OCI-M2 (cell line): ENCODE data around the gene KBTBD8.
A peak's percentile ranks its signal among the peaks of the same experiment; 100 is the strongest.

Experiments used
- DNase-seq: peaks from one replicate; lab custom pipeline; 2025; ENCODE audit not compliant: unreplicated experiment; lab: John Stamatoyannopoulos, UW

Gene KBTBD8

DNA sequence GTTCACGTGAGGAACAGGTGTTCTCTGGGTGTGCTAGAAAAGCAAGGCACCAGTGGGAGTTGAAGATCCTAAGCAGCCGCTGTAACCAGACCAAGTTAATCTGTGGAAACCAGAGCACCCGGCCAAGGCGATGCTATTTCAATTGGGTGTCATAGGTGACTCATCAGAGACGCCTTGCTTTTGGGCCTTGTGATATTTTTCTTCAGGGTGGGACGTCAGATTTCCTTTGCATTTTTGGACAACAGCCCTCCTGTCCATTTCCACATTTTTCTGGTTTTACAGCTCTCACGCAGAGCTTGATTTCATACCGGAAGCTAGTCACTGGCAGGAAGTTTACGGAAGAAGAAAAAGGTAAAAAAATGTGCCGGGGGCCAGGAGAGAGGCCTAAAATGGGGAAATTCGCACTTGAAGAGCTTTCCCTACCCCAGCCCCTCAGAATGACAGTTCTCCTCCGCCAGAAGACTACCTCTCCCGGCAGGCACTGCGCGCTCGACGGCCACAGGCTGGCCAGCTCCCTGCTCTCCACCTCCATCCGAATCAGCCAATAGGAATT, 471 bp upstream of the KBTBD8 start:
- DNase-seq: peak; percentile 72

DNA sequence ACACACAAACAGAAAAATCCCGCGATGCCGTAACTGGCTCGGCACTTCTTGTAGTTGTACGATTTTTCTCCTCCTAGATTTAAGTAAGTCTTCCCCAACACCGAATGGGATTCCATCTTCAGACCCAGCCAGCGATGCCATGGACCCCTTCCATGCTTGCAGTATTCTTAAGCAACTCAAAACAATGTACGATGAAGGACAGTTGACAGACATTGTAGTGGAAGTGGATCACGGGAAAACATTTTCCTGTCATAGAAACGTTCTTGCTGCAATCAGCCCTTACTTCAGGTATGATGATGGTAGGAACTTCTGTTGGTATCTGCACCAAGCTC, 763 bp downstream of the KBTBD8 start:
- DNase-seq: no peak

DNA sequence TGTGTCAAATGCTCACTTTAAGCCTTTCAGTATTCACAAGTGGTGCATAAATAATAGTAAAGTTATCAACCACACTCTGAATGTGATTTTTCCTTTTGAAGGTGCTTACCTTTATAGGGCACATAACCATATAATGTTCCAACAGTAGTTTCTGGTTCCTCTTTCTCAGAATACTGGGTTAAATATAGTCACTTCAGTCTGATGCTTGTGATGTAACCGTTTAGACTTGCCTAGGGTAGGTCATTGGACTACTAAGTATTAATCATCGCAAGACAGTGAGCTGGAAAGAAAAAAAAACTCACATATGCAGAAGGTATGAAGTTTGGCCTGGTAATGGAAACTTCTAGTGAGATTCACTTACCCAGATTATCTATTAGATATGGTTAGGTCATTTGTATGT, 1.9 kb downstream of the KBTBD8 start:
- DNase-seq: no peak

DNA sequence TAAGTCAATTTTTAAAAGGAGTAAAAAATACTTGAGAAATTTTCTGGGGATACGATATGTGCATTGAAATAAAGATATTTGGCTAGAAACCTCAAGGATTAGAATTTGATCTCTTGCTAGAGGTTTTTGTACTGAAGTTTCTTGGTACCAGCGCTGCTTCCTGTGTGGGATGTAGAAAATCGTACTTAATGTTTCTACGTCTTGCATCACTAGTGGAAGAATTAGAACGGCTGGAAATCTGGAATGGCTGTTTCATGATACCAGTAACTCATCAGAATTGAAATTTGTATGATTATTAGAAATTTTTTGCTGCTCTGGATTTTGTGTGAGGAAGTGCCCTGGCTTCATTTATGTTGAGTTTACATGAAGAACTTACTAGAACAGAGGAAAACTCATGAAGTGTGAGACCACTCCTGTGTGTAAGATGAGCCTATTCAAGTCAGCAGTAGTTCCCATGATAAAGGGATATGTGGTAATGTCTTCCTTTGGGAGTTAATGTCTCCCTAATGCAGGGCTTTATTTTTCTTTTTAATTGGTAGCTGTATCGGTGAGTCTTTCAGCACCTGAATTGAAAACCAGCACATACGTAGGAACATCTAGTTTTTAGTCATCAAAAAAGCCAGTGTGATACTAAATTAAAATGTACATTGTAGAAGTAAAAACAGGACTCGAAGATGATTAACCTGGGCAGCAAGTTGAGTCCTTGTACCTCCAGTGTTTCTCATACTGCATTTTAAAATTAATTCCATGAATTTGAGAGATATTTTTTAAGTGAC, 3.2 kb downstream of the KBTBD8 start:
- DNase-seq: no peak

DNA sequence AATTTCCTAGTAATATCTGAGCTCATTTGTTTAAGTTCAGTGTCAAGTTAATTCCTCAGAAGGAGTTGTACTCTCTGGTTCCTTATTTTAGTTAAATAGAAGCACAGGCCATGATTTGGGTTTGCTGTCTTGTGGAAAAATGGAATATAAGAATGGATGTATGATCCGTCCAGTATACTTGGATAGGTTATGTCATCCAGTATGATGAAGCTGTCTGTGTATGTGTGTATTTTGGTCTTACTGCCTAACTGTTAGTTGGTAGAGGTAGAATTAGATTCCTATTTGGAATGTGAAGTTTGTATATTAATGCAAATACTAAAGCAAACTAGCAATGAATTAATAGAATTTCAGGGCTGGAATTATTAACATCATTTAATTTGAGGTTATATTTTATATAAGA, 7.9 kb downstream of the KBTBD8 start:
- DNase-seq: no peak

DNA sequence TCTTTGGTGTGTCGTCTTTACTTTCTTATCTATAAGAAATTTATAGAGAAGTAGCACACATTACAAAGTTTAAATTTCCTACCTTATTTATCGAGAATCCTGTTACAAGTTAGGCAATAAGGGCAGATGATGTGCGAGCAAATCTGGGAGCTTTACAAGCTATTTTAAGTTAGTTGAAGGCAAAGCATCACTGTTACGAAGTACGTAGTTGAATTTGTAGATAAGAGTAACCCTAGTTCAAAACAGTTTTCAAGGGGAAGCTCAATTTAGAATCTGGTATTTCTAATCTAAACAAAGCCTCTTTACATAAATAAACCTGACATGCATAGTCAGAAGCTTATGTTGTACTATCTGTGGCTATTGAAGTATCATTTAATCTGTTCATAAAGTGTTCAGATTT, 8.4 kb downstream of the KBTBD8 start:
- no peak for DNase-seq

DNA sequence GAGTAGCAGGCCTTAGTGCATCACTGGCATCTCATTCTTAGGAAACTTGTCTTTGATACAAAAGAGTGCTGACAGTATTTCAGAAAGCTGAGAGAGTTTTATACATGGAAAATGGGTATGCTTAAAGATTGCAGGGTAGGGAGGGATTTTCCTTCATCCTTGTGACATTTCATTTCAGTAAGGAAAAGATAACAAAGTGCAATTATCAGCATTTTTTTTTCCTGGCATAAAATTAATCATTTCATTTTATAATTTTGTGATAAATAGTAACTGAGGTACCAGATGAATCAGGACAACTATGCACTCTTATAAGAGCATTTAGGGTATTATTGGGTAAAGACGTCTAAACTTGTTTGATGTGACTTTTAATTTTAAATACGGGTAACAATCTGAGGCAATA, 10.3 kb downstream of the KBTBD8 start:
- DNase-seq: no peak

DNA sequence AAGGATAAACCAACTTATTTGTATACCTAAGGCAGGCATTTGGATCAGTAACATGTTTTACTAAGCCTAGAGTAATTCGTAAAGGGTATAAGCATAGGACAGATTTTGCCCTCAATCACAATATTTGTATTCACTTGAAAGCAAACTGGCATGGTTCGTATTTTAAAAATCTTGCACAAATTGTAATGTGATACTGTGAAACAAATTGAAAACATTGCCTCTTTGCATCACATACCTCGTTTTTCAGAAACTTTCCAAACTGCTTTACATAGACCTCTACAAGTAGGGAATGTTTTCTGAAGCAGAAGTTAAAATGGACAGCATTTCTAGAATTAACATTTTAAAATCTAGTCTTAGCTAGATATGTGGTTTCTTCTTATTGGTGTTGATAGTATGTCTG, 11.6 kb downstream of the KBTBD8 start:
- DNase-seq: no peak

DNA sequence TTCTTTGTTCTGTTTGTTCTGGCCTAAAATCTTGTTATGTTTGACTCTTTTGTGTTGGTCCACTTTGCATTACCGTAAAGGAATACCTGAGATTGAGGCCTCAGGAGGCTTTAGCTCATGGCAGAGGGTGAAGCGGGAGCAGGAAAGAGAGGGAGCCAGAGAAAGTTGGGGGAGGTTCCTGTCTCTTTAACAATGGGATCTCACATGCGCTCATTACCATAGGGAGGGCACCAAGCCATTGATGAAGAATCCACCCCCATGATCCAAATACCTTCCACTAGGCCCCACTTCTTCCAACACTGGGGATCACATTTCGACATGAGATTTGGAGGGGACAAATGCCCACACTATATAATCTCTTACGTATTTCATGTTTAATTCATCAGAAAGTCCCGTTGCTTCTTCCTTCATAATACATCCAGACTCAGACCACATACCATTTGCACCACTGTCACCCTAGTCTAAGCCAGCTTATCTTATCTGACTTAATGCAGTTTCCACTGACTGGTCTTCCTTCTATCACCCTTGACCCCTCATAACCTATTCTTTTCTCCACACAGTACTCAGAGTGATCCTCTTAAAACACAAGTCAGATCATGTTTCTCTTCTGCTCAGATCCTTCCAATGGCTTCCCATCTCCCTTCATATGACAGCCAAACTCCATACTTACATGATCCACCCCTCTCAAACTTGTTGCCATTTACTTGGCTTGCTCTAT, 13.5 kb downstream of the KBTBD8 start:
- DNase-seq: peak; percentile 18

DNA sequence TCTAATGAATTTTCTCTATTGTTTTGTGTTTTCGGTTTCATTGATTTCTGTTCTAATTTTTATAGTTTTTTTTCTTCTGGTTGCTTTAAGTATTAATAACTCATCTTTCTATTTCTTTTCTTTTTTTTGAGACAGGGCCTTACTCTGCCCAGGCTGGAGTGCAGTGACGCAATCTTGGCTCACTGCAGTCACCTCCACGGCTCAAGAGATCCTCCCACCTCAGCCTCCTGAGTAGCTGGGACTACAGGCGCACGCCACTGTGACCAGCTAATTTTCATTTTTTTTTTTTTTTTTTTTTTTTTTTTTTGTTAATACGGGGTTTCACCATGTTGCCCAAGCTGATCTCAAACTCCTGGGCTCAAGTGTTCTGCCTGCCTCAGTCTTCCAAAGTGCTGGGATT, 14.5 kb downstream of the KBTBD8 start:
- no peak for DNase-seq

DNA sequence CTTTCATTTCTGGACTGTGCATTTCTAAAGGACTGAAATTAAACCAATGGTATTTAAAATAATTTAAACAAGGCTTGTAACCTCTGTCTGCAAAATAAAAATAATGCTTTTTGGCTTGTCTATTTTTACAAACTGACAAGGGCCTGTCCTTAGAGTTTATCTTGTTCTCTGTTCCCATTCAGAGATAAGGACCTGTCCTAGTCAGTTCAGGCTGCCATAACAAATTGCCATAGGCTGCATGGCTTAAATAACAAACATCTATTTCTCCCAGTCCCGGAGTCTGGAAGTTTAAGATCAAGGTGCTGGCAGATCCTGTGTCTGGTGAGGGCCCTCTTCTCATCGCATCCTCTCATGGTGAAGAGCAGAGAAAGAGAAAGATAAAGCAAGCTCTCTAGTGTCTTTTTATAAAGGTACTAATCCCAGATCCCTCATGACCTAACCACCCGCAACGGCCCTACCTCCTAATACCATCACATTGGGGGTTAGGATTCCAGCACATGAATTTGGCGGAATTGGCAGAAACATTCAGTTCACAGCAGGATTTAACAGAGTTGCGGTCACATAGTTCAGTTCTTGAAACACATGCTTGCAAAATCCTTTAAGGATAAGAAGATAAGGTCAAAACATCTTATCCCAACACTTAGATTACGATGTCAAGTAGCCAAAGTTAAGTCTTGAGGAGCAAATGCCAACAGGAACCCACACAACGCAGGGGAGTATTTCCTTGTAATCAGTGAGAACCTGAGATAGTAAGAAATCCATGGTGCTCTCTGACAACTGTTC, 17.8 kb downstream of the KBTBD8 start:
- DNase-seq: no peak

DNA sequence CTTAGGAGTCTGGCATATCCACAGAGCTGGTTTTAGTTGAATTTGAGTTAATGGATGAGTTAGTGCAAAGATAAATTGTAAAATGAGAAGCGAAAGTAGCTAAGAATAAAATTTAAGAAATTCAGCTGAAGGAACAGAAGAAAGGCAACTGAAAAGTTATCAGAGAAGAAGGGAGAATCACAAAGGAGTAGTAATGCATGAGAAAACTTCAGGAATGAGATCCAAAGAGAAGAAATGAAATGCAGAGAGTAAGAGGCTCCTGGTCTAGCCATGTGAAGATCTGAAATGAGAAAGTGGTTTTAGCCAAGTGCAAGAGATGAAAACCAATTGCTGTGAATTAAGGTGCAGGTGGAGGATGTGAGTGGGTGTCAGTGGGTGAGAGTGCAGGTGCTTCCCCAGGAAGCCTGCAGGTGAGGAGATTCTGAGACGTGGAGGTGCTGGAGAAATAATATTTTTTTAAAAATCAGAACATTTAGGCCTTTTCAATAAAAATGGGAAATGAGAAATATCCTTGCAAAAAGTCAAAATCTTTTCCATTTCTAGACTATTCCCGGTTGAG, 18.5 kb downstream of the KBTBD8 start:
- no peak for DNase-seq

DNA sequence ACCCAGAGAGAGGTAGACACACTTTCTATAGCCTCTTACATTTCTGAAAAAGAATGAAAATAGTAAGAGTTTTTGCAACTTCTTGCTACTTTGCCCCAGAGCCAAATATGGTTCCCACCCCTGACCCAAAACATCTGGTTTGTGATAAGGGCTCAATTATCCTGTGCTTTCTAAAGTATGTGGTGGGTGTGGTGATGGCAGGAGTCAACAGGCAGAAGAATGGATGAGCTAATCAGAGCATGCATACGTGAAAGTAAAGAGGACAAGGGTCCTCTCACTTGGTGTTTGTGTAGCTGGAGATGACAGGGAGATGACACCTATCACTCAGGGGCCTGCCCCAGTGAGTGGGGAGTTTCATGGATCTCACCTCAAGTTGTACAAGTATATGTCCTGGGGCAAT, 19.1 kb downstream of the KBTBD8 start:
- DNase-seq: no peak

DNA sequence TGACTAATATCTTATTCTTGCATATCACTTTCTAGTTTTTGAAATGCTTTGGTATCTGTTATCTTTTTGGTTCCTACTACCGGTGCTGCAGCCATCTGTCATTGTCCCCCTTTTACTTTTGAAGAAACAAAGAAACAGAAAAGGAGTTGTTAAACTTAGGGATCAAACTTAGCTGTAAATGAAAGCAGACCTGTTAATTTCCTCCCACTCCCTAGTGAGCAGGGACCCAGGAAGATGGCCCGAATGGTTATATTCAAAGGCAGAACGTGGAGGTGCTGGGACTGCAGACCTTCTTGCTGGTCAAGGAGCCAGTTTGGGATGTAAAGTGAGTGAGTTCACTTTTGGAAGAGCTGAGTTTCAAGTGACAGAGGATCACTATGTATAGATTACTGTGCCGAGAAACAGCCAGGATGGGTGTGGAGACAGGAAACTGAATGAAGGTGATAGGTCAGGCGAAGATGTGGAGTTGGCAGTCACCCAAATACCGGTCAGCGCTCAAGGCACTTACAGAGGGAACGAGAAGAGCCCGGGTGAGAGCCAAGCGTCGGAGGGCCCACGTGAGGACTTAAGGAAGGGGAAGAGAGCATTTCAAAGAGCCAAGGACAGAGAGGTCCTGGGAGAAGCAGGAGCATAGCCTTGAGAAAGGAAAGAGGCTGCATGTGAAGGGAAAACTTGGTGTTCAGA, 20.1 kb downstream of the KBTBD8 start:
- DNase-seq: no peak

DNA sequence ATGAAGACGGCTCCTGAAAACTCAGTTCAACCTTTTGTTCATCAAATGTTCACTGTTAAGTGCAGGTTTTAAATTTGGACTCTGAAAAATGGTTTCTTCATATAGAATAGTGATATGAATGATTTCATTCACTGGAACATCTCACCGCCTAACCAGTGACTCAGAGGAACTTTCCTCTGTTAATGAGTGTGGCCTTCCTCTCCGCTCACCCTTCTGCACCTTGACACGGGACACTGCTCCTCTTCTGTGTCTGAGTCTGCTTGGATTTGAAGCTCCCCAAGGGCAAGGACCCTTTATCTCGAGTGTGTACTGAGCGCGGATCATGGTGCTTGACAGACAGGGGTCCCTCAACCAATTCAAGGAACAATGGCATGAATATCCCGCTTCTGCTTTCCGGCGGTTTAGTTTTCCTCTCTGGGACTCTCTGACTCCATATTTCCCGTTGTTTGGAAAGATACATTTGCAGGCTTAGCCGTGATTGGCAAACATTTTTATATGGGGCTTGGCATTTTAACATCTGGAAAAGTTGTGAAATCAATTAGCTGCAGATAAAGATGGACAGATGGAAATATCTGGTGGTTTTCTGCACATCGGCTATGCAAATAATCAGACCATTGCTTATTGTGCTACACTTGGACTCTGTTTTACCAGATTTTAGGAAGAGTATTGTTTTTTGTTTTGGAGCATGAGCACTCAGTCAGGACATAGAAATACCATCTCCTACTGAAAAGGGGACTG, 20.9 kb downstream of the KBTBD8 start:
- no peak for DNase-seq

DNA sequence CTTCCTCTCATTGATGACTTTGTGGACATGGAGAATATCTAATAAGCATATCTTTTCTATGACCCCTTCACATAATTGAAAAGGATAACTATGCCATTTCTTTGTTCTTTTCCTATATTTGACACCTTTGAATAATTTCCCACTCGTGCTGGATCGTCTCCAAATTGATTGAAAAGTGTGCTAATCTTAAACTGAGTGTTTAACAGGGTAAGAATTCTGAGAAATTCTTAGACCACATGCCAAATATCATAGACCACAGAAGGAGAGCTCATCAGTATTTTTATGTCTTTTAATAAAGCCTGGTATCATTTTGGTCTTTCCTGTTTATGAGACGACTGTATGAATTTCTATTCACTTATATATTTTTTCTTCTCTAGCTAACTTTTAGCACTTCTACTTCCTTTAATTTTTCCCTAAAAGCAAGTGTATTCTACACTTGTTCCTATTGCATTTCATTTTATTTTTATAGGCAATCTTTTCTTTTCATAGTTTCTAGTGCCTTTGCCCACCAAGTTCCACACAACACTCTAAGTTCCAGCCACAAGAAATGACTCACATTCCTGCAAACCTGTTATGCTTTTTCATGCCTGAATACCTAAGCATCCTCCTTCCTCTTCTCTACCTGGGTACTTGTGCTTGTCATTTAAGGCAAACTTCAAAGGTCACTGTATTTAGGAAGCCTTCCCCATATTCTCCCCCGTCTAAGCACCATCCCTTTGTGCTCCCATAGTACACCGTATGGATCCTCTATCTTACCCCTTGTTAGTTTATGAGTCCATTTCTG, 30.1 kb downstream of the KBTBD8 start:
- no peak for DNase-seq

DNA sequence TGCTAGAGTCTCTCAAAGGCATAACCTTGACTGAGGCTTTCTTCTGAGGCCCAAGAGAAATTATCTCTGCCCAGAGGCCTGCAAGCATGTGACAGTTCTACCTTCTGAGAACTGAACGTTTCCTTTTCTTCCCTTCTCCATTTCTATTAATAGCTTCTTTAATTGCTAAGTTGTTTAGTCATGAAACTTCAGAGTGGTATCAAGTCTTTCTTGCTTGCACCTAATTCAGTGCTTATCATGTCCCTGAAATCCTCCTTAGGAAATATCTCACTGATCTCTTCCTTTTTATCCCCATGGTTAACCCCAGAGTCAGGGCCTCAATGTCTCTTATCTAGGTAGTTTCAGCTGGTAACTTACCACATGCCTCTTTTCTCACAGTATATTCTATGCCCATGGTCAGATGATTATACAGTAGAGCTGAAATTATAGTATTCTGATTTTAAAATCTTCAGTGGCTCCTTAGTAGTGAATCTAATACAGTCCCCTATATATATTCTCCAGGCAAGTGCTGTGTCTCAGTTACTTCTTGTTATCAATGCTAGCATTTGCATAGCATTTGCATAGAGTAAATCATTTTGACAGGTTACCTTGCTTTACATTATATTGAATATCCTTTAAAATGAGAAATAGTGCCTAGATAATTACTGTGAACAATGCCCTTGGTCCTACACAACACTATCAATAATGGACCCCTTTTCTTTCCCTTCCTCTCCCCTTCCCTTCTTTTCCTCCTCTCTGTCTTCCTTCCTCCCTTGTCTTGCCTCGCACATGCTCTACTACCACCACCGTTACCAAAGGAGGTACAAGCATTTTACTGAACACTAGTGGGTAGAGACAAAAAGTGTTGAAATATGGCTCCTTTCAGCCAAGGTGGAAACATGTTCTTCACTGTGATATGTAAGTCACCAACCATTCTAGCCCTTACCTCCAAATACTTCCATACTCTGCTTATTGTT, 33.0 kb downstream of the KBTBD8 start:
- DNase-seq: no peak

DNA sequence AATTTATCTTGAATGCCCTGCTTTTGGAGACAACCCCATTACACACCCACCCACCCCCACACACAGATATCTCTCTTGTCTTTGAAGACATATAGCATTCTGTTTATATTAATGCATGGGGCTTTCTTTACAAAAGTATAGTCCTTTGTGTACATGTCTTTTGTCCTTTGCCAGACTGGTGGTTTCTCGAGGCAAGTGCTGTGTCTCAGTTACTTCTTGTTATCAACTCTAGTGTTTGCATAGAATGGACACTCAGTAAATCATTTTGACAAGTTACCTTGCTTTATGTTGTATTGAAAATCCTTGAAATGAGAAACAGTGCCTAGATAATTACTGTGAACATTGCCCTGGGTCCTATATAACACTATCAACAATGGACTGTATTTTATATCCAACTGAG, 33.9 kb downstream of the KBTBD8 start:
- no peak for DNase-seq
